ENCODE results near the gene PYGM. TPM values are rescaled to one million over a fixed set of nuclear protein-coding genes. Genes with fewer than 3 reads are reported as not detected.

Gene PYGM
- total and polyA plus RNA-seq, 2 of the 13 experiments (the other 11 are each of a cell fraction or from before 2014, with no cell fraction given): 0.11 to 0.12 TPM

GRCh38 chr11:64777449-64778222 is 17.9 kb upstream of the PYGM start (continued):
- TF ChIP-seq HDAC1 (CRISPR knock-in tag; IDR thresholded peaks at IDR 0.05) (peak; percentile 32; the same call in 1 of the 2 replicates), STAT6 (CRISPR knock-in tag; IDR thresholded peaks at IDR 0.05; ENCODE audit: borderline replicate concordance) (no peak), CTCF (CRISPR knock-in tag; IDR thresholded peaks at IDR 0.05) (0 out of 2 replicates have a peak, but pooled peaks have one; percentile 4), FOXP1 (IDR thresholded peaks at IDR 0.05) (no peak), FOXP1 (CRISPR knock-in tag; IDR thresholded peaks at IDR 0.05) (no peak), KLF16 (CRISPR knock-in tag; IDR thresholded peaks at IDR 0.05) (0 out of 4 replicates have a peak, but pooled peaks of 1 of the 2 experiments have one; percentile 39), FOSL2 (CRISPR knock-in tag; IDR thresholded peaks at IDR 0.05) (0 out of 2 replicates have a peak, but pooled peaks have one; percentile 6), NR1H2 (CRISPR knock-in tag; IDR thresholded peaks at IDR 0.05; ENCODE audit: borderline replicate concordance, low read depth) (no peak), ZNF513 (CRISPR knock-in tag; conservative IDR thresholded peaks at IDR 0.05) (0 out of 2 replicates have a peak, but pooled peaks have one; percentile 70), RXRA (CRISPR knock-in tag; IDR thresholded peaks at IDR 0.05) (0 out of 2 replicates have a peak, but pooled peaks have one; percentile 29), MXD3 (CRISPR knock-in tag; IDR thresholded peaks at IDR 0.05) (0 out of 2 replicates have a peak, but pooled peaks have one; percentile 41), KMT2B (CRISPR knock-in tag; IDR thresholded peaks at IDR 0.05) (peak; percentile 56; the same call in 1 of the 2 replicates), ZNF773 (CRISPR knock-in tag; IDR thresholded peaks at IDR 0.05; ENCODE audit: borderline replicate concordance) (peak; percentile 36; the same call in 1 of the 2 replicates), ZNF607 (CRISPR knock-in tag; IDR thresholded peaks at IDR 0.05; ENCODE audit: borderline replicate concordance) (no peak), ZKSCAN5 (CRISPR knock-in tag; IDR thresholded peaks at IDR 0.05) (no peak), REST (IDR thresholded peaks at IDR 0.05; ENCODE audit: borderline replicate concordance in 1 of 2, low read depth in 1 of 2, low read length in 2 of 2) (peak; percentile 9 to 68)

All from HepG2 (cell line).